HepG2 (cell line): ENCODE data around the gene LYSET. TPM values are rescaled to one million over a fixed set of nuclear protein-coding genes. Genes with fewer than 3 reads are reported as not detected.

Experiments
- ARHGAP35 ChIP-seq: sonication (generic); formaldehyde crosslinking; IDR thresholded peaks from 2 replicates; pipeline ENCODE4 v1.9.0; 2022; ENCODE audit warnings: mild to moderate bottlenecking, inconsistent platforms, moderate library complexity, missing genetic modification reagents, borderline replicate concordance
- CREM ChIP-seq, 2 experiments: sonication (generic) in 1 of 2; formaldehyde crosslinking in 1 of 2; IDR thresholded peaks; 2 replicates each; pipeline versions ENCODE4 v1.4.0 to v1.6.1; 2016 to 2020; ENCODE audit warnings: antibody characterized with exemption in 1 of 2, mild to moderate bottlenecking in 1 of 2, missing genetic modification reagents in 1 of 2
- GABPA ChIP-seq, 2 experiments: IDR thresholded peaks; 2 replicates each; pipeline ENCODE4 v1.6.1; 2011 to 2016; ENCODE audit warnings: low read depth in 2 of 2, low read length in 1 of 2, missing biosample characterization in 1 of 2, missing genetic modification characterization in 1 of 2
- GATA4 ChIP-seq: sonication (generic); IDR thresholded peaks from 2 replicates; pipeline ENCODE4 v1.6.1; 2016; ENCODE audit warnings: antibody characterized with exemption, low read depth, borderline replicate concordance
- KDM2A ChIP-seq: sonication (generic); formaldehyde crosslinking; IDR thresholded peaks from 2 replicates; pipeline ENCODE4 v1.4.0; 2020; ENCODE audit warnings: low read depth, missing genetic modification reagents, borderline replicate concordance
- RFX5 ChIP-seq: IDR thresholded peaks from 2 replicates; pipeline ENCODE4 v1.6.1; 2011; ENCODE audit warnings: low read depth, low read length, improper control_type of control experiment
- SMAD1 ChIP-seq: sonication (generic); formaldehyde crosslinking; IDR thresholded peaks from 2 replicates; pipeline ENCODE4 v1.4.0; 2020; ENCODE audit warnings: missing genetic modification reagents, low read depth, mild to moderate bottlenecking, borderline replicate concordance
- ZC3H13 ChIP-seq: sonication (generic); formaldehyde crosslinking; IDR thresholded peaks from 2 replicates; pipeline ENCODE4 v1.8.1; 2023; ENCODE audit warnings: mild to moderate bottlenecking, missing genetic modification reagents, moderate library complexity
- ZFP36L2 ChIP-seq: sonication (generic); formaldehyde crosslinking; IDR thresholded peaks from 2 replicates; pipeline ENCODE4 v1.4.0; 2020; ENCODE audit warnings: missing genetic modification reagents
- ZNF572 ChIP-seq: sonication (generic); formaldehyde crosslinking; IDR thresholded peaks from 2 replicates; pipeline ENCODE4 v1.5.1; 2020; ENCODE audit warnings: mild to moderate bottlenecking, missing genetic modification reagents
- polyA plus RNA-seq, 8 experiments: library from polyadenylated mRNA; depleted of rRNA in 3 of 8; stranded (reverse) in 7 of 8; unstranded in 1 of 8; fragments of >200 nt; fragmentation: Illumina TruSeq in 4 of 8; extraction: Trizol in 4 of 8; gene quantifications; 2 replicates each; pipeline versions ENCODE4 v1.2.1 to v1.2.3, GENCODE V29; 2011 to 2016; ENCODE audit warnings: low read depth in 4 of 8, missing spikeins in 1 of 8, mixed read lengths in 1 of 8; ENCODE audit not compliant: insufficient read depth in 1 of 8
- total RNA-seq, 5 experiments: library from RNA; depleted of rRNA; stranded (reverse); fragments of >200 nt; fragmentation: Illumina TruSeq; extraction: Trizol; gene quantifications; 2 replicates each; pipeline ENCODE4 v1.2.3, GENCODE V29; 2016; ENCODE audit warnings: low read depth in 1 of 5
- TF ChIP-seq, protein P1 (sequence below): sonication (generic); formaldehyde crosslinking; IDR thresholded peaks from 2 replicates; pipeline ENCODE4 v1.4.0; 2020; ENCODE audit warnings: missing genetic modification reagents, mild to moderate bottlenecking, borderline replicate concordance
- TF ChIP-seq, protein P2 (sequence below): sonication (generic); formaldehyde crosslinking; IDR thresholded peaks from 2 replicates; pipeline ENCODE4 v1.4.0; 2020; ENCODE audit warnings: mild to moderate bottlenecking, missing genetic modification reagents, borderline replicate concordance
- TF ChIP-seq, protein P3 (sequence below): IDR thresholded peaks from 2 replicates; pipeline ENCODE4 v1.6.1; 2012; ENCODE audit warnings: low read length, improper control_type of control experiment
- TF ChIP-seq, protein P4 (sequence below): sonication (generic); formaldehyde crosslinking; conservative IDR thresholded peaks from 2 replicates; pipeline ENCODE4 v1.4.0; 2020; ENCODE audit warnings: missing genetic modification reagents

LYSET gene
- total and polyA plus RNA-seq, 2 of the 13 experiments (the other 11 are each of a cell fraction or from before 2014, with no cell fraction given) = 19.1 to 36.6 TPM

DNA sequence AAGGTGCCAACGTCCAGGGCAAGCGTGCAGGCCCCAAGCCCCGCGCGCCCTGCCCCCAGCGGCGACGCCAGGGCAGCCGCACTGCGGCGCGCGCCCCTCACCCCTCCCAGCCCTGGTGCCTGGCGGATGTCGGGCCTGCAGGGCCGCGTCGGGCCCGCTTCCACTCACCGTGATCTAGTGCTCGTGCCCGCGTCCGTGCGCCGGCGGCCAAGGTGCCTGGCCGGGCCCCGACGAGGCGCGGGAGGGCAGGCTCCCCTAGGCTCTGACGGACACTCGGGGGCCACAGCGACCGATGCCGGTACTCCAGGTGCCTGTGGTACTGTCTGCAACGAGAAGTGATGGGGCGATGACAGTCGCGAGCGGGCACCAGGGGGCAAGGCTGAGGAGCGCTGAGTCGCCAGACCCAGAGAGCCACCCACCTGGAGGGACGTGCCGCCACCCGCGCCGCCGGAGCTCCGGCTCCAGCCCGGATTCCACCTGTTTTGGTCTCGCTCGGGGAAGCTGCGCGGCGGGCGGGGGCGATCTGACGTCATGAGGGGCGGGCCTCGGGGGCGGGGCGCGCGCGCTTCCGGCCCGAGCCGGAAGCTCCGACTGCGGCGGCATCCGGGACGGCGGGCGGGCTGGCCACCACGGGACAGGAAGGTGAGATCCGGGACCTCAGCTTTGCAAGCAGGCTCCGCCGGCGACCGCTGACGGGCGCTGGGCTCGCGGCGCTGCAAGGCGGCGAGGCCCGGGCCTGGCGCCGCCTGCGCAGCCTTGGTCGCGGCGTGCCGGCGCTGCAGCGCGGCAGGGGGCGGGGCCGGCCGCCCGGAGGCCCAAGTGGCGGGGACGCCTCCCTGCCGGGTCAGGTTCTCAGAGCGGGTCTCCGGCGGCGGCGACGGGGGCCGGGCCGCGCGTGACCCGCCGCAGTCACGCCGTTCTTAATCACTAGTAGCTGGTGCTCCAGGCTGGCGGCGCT is at the start of gene LYSET, which contains the start of gene MOAP1 (continued):
- TF ChIP-seq, protein P1, sequence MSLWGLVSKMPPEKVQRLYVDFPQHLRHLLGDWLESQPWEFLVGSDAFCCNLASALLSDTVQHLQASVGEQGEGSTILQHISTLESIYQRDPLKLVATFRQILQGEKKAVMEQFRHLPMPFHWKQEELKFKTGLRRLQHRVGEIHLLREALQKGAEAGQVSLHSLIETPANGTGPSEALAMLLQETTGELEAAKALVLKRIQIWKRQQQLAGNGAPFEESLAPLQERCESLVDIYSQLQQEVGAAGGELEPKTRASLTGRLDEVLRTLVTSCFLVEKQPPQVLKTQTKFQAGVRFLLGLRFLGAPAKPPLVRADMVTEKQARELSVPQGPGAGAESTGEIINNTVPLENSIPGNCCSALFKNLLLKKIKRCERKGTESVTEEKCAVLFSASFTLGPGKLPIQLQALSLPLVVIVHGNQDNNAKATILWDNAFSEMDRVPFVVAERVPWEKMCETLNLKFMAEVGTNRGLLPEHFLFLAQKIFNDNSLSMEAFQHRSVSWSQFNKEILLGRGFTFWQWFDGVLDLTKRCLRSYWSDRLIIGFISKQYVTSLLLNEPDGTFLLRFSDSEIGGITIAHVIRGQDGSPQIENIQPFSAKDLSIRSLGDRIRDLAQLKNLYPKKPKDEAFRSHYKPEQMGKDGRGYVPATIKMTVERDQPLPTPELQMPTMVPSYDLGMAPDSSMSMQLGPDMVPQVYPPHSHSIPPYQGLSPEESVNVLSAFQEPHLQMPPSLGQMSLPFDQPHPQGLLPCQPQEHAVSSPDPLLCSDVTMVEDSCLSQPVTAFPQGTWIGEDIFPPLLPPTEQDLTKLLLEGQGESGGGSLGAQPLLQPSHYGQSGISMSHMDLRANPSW (CRISPR knock-in tag) = no peak
- TF ChIP-seq KDM2A (CRISPR knock-in tag) (peak; percentile 59; the same call in 1 of the 2 replicates), SMAD1 (CRISPR knock-in tag) (peak; percentile 95; the same call in 1 of the 2 replicates), ZC3H13 (CRISPR knock-in tag) (peak; percentile 81; the same call in 1 of the 2 replicates), RFX5 (0 out of 2 replicates have a peak, but pooled peaks have one; percentile 10), GABPA (IDR thresholded peaks at IDR 0.05; ENCODE audit: low read depth, low read length) (peak; percentile 88), GABPA (CRISPR knock-in tag; IDR thresholded peaks at IDR 0.05; ENCODE audit: low read depth) (peak; percentile 77), ARHGAP35 (CRISPR knock-in tag) (peak; percentile 43; the same call in 1 of the 2 replicates), ZFP36L2 (no peak), CREM (IDR thresholded peaks at IDR 0.05) (no peak), CREM (CRISPR knock-in tag; IDR thresholded peaks at IDR 0.05) (no peak), ZNF572 (CRISPR knock-in tag) (no peak), GATA4 (0 out of 2 replicates have a peak, but pooled peaks have one; percentile 41)
- TF ChIP-seq, protein P2, sequence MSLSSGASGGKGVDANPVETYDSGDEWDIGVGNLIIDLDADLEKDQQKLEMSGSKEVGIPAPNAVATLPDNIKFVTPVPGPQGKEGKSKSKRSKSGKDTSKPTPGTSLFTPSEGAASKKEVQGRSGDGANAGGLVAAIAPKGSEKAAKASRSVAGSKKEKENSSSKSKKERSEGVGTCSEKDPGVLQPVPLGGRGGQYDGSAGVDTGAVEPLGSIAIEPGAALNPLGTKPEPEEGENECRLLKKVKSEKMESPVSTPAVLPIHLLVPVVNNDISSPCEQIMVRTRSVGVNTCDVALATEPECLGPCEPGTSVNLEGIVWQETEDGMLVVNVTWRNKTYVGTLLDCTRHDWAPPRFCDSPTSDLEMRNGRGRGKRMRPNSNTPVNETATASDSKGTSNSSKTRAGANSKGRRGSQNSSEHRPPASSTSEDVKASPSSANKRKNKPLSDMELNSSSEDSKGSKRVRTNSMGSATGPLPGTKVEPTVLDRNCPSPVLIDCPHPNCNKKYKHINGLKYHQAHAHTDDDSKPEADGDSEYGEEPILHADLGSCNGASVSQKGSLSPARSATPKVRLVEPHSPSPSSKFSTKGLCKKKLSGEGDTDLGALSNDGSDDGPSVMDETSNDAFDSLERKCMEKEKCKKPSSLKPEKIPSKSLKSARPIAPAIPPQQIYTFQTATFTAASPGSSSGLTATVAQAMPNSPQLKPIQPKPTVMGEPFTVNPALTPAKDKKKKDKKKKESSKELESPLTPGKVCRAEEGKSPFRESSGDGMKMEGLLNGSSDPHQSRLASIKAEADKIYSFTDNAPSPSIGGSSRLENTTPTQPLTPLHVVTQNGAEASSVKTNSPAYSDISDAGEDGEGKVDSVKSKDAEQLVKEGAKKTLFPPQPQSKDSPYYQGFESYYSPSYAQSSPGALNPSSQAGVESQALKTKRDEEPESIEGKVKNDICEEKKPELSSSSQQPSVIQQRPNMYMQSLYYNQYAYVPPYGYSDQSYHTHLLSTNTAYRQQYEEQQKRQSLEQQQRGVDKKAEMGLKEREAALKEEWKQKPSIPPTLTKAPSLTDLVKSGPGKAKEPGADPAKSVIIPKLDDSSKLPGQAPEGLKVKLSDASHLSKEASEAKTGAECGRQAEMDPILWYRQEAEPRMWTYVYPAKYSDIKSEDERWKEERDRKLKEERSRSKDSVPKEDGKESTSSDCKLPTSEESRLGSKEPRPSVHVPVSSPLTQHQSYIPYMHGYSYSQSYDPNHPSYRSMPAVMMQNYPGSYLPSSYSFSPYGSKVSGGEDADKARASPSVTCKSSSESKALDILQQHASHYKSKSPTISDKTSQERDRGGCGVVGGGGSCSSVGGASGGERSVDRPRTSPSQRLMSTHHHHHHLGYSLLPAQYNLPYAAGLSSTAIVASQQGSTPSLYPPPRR (CRISPR knock-in tag) = peak; percentile 60; the same call in 1 of the 2 replicates
- TF ChIP-seq, protein P3, sequence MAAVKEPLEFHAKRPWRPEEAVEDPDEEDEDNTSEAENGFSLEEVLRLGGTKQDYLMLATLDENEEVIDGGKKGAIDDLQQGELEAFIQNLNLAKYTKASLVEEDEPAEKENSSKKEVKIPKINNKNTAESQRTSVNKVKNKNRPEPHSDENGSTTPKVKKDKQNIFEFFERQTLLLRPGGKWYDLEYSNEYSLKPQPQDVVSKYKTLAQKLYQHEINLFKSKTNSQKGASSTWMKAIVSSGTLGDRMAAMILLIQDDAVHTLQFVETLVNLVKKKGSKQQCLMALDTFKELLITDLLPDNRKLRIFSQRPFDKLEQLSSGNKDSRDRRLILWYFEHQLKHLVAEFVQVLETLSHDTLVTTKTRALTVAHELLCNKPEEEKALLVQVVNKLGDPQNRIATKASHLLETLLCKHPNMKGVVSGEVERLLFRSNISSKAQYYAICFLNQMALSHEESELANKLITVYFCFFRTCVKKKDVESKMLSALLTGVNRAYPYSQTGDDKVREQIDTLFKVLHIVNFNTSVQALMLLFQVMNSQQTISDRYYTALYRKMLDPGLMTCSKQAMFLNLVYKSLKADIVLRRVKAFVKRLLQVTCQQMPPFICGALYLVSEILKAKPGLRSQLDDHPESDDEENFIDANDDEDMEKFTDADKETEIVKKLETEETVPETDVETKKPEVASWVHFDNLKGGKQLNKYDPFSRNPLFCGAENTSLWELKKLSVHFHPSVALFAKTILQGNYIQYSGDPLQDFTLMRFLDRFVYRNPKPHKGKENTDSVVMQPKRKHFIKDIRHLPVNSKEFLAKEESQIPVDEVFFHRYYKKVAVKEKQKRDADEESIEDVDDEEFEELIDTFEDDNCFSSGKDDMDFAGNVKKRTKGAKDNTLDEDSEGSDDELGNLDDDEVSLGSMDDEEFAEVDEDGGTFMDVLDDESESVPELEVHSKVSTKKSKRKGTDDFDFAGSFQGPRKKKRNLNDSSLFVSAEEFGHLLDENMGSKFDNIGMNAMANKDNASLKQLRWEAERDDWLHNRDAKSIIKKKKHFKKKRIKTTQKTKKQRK = no peak
- TF ChIP-seq, protein P4, sequence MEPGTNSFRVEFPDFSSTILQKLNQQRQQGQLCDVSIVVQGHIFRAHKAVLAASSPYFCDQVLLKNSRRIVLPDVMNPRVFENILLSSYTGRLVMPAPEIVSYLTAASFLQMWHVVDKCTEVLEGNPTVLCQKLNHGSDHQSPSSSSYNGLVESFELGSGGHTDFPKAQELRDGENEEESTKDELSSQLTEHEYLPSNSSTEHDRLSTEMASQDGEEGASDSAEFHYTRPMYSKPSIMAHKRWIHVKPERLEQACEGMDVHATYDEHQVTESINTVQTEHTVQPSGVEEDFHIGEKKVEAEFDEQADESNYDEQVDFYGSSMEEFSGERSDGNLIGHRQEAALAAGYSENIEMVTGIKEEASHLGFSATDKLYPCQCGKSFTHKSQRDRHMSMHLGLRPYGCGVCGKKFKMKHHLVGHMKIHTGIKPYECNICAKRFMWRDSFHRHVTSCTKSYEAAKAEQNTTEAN (CRISPR knock-in tag) = peak; percentile 60
